Upper lobe of right lung (tissue), 1 donor: ENCODE results near the gene ATP2B3. TPM values are rescaled to one million over a fixed set of nuclear protein-coding genes. Genes with fewer than 3 reads are reported as not detected.

Experiments used
- ATAC-seq: fragments of 200-7000 bp; cut with Tn5 transposase; one replicate; pipeline ENCODE4 v1.9.1; 2020; ENCODE audit warnings: mild to moderate bottlenecking, moderate library complexity
- DNase-seq: peaks from one replicate; pipeline ENCODE4 v3.0.0-alpha.2; 2020
- H3K27ac ChIP-seq: fragments of 200-600 bp; one replicate; pipeline ENCODE4 v1.8.0; 2022
- H3K27me3 ChIP-seq: fragments of 200-600 bp; one replicate; pipeline ENCODE4 v1.8.0; 2022; ENCODE audit warnings: mild to moderate bottlenecking
- H3K36me3 ChIP-seq: fragments of 200-600 bp; one replicate; pipeline ENCODE4 v1.8.0; 2022
- H3K4me1 ChIP-seq: fragments of 200-600 bp; one replicate; pipeline ENCODE4 v1.8.0; 2022
- H3K4me3 ChIP-seq: fragments of 200-600 bp; one replicate; pipeline ENCODE4 v1.8.0; 2022; ENCODE audit warnings: mild to moderate bottlenecking
- H3K9me3 ChIP-seq: fragments of 200-600 bp; one replicate; pipeline ENCODE4 v1.8.0; 2022
- intact Hi-C: fragments of 100-400 bp; cut with DNase I; formaldehyde crosslinking; loops from one replicate; pipeline ENCODE4 v1.11.0; 2022
- long read RNA-seq: library from polyadenylated mRNA; unstranded; transcript quantifications from one replicate; pipeline ENCODE4 v2.0.0, GENCODE V29; 2021
- total RNA-seq: library from RNA; stranded (reverse); fragmentation: NEBNext Ultra II Directional; extraction: Animal tissue kit (Norgen Biotek cat#: 25700); gene quantifications from one replicate; pipeline ENCODE4 v1.2.1, GENCODE V29; 2021
- TF ChIP-seq, protein P1 (sequence below): fragments of 200-600 bp; IDR thresholded peaks from one replicate; pipeline ENCODE4 v1.8.0; 2022; ENCODE audit warnings: antibody characterized with exemption
- donor health status: DM: no; HTN: yes; CAD: no; lungs with severe emphysema.

ATP2B3 gene
- not detected for total RNA-seq
- long read RNA-seq = 0 reads

DNA sequence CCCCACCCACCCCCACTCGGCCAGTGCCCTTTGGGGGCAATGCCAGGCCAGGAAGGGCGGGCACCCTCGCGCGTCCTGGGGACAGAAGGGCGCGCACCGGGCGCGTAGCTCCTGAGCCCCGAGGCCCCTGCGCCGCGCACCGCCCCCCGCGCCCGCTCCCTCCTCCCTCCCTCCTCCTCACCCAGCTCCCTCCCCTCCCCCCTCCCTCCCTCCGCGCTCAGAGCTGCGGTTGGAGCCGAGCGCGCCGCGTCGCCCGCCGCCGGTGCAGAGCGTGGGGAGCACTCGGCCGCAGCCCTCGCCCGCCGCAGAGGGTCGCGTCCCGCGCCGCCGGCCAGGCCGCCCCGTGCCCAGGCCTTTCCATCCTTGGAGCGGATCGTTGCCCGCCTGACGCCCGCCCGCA lies at the start of gene ATP2B3:
Gene ATP2B3, plus strand, starts transcription at position 220 of the 400 bp plus-strand sequence. CDS start 18,606 bp downstream, outside the sequence.
- Histone ChIP-seq H3K4me1 (no peaks in the 10 kb centered on the region), H3K4me3 (no peak within 1 kb of the TSS), H3K27ac (no peak within 1 kb of the TSS), H3K27me3 (peaks cover 2% of the 10 kb centered on the region), H3K36me3 (no peaks in the 10 kb centered on the region), H3K9me3 (no peaks in the 10 kb centered on the region)
- DNase-seq = no peak
- ATAC-seq = no peak
- TF ChIP-seq, protein P1, sequence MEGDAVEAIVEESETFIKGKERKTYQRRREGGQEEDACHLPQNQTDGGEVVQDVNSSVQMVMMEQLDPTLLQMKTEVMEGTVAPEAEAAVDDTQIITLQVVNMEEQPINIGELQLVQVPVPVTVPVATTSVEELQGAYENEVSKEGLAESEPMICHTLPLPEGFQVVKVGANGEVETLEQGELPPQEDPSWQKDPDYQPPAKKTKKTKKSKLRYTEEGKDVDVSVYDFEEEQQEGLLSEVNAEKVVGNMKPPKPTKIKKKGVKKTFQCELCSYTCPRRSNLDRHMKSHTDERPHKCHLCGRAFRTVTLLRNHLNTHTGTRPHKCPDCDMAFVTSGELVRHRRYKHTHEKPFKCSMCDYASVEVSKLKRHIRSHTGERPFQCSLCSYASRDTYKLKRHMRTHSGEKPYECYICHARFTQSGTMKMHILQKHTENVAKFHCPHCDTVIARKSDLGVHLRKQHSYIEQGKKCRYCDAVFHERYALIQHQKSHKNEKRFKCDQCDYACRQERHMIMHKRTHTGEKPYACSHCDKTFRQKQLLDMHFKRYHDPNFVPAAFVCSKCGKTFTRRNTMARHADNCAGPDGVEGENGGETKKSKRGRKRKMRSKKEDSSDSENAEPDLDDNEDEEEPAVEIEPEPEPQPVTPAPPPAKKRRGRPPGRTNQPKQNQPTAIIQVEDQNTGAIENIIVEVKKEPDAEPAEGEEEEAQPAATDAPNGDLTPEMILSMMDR = no peak
- intact Hi-C loops = no loop called here

DNA sequence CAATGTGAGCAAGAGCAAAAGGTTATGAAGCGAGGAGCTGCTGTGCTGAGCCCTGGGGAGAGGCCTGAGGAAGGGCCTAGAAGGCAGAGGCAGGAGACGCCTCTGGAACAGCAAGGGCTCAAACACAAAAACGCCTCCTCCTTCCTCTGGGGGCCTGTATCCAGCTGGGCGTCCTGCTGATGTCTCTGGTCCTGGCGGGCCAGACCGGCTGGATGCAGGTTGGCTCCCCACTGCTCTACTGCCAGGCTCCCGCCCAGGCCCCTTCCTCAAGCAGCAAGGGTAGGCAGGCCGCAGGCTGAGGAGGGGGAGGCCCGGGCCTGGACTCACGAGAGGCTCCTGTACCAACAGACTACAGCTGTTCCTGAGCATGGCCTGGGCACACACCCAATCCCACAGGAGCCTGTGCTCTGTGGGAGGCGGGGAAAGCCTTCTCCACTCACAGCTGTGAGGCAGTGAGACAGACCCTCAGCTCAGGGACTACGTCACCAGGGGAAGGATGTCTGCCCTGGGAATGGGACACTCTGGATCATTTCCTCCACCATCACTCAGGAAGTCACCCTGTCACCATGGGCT lies 49.3 kb upstream of the ATP2B3 start:
- no peak overlapping the region for H3K27ac ChIP-seq
- no peak overlapping the region for H3K4me3 ChIP-seq
- TF ChIP-seq, protein P1 = no peak
- no peaks in the 10 kb centered on the region for H3K9me3 ChIP-seq
- DNase-seq (no peak), ATAC-seq (no peak)
- H3K27me3 ChIP-seq = no peaks in the 10 kb centered on the region
- H3K36me3 ChIP-seq = no peaks in the 10 kb centered on the region
- intact Hi-C loops = no loop called here
- no peaks in the 10 kb centered on the region for H3K4me1 ChIP-seq

- Histone ChIP-seq H3K27ac (peak overlapping the region; percentile 78), H3K4me1 (no peaks in the 10 kb centered on the region), H3K36me3 (no peaks in the 10 kb centered on the region), H3K27me3 (no peaks in the 10 kb centered on the region), H3K4me3 (peak overlapping the region; percentile 63), H3K9me3 (no peaks in the 10 kb centered on the region)
- DNase-seq (no peak), ATAC-seq (peak; percentile 37)
- intact Hi-C loops = no loop called here
- TF ChIP-seq, protein P1 = peak; percentile 16
Observed at GRCh38 chrX:153469811-153470410, 47.5 kb upstream of the ATP2B3 start.

GRCh38 chrX:153470411-153471363 lies 46.8 kb upstream of the ATP2B3 start, which contains the start of gene HAUS7:
HAUS7 (minus strand) TSS chrX:153470576; CDS start chrX:153470557, 19 bp downstream.
- Histone ChIP-seq H3K4me3 (peak within 1 kb of the TSS; percentile 63), H3K4me1 (no peaks in the 10 kb centered on the region), H3K27me3 (no peaks in the 10 kb centered on the region), H3K36me3 (no peaks in the 10 kb centered on the region), H3K9me3 (no peaks in the 10 kb centered on the region), H3K27ac (peak within 1 kb of the TSS; percentile 78)
- DNase-seq (peak; percentile 93), ATAC-seq (peak; percentile 96)
- intact Hi-C loops = no loop called here
- TF ChIP-seq, protein P1 = peak; percentile 70

- Histone ChIP-seq H3K4me3 (no peak overlapping the region), H3K4me1 (no peaks in the 10 kb centered on the region), H3K27ac (no peak overlapping the region), H3K27me3 (no peaks in the 10 kb centered on the region), H3K9me3 (no peaks in the 10 kb centered on the region), H3K36me3 (no peaks in the 10 kb centered on the region)
- no peak for ATAC-seq
- intact Hi-C loops = no loop called here
- DNase-seq = no peak
- TF ChIP-seq, protein P1 = no peak
Observed at GRCh38 chrX:153471663-153472280, 45.7 kb upstream of the ATP2B3 start.
